Measurements from ENCODE around the gene ARHGEF33. TPM values are rescaled to one million over a fixed set of nuclear protein-coding genes. Genes with fewer than 3 reads are reported as not detected.

The ARHGEF33 gene
- total RNA-seq (1 to 10 TPM; 5.9 to 6.2 TPM), polyA plus RNA-seq (ENCODE audit: insufficient read depth, low read depth, low replicate concordance) (16.7 TPM)
- long read RNA-seq, donor 1, partial matches to known transcripts = 0 of 2 reads
- long read RNA-seq, donor 1, other reads (novel, unspliced or antisense) = 0 of 2 reads
- long read RNA-seq, donor 2, partial matches to known transcripts = 0 of 1 reads
- long read RNA-seq, donor 2, other reads (novel, unspliced or antisense) = 0 of 1 reads

- no peaks in the 10 kb centered on the region for H3K27me3 ChIP-seq
- H3K36me3 ChIP-seq (ENCODE audit: low read depth, missing control alignments) = no peaks in the 10 kb centered on the region
- DNase-seq = no peak
- intact Hi-C loops (cut with DNase I; ENCODE audit: low total_unique reads) = no loop called here
- H3K4me1 ChIP-seq = no peaks in the 10 kb centered on the region
- no peaks in the 10 kb centered on the region for H3K9me3 ChIP-seq
- H3K4me3 ChIP-seq = no peak within 1 kb of the TSS
- WGBS, 2 donors = 86 to 88% methylated on average over 3 of the region's 3 CpGs
- no peak within 1 kb of the TSS for H3K27ac ChIP-seq
- TF ChIP-seq, protein P1, sequence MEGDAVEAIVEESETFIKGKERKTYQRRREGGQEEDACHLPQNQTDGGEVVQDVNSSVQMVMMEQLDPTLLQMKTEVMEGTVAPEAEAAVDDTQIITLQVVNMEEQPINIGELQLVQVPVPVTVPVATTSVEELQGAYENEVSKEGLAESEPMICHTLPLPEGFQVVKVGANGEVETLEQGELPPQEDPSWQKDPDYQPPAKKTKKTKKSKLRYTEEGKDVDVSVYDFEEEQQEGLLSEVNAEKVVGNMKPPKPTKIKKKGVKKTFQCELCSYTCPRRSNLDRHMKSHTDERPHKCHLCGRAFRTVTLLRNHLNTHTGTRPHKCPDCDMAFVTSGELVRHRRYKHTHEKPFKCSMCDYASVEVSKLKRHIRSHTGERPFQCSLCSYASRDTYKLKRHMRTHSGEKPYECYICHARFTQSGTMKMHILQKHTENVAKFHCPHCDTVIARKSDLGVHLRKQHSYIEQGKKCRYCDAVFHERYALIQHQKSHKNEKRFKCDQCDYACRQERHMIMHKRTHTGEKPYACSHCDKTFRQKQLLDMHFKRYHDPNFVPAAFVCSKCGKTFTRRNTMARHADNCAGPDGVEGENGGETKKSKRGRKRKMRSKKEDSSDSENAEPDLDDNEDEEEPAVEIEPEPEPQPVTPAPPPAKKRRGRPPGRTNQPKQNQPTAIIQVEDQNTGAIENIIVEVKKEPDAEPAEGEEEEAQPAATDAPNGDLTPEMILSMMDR (IDR thresholded peaks at IDR 0.05) = no peak
- no peak for TF ChIP-seq POLR2A (IDR thresholded peaks at IDR 0.05)
Observed at GRCh38 chr2:38889575-38889974, at the start of gene ARHGEF33. ARHGEF33 (plus strand) TSS chr2:38889875; CDS start chr2:38919448, 29,573 bp downstream.

GRCh38 chr2:38850045-38850444 lies 39.6 kb upstream of the ARHGEF33 start:
- intact Hi-C loops (cut with DNase I; ENCODE audit: low total_unique reads) = no loop called here

DNA sequence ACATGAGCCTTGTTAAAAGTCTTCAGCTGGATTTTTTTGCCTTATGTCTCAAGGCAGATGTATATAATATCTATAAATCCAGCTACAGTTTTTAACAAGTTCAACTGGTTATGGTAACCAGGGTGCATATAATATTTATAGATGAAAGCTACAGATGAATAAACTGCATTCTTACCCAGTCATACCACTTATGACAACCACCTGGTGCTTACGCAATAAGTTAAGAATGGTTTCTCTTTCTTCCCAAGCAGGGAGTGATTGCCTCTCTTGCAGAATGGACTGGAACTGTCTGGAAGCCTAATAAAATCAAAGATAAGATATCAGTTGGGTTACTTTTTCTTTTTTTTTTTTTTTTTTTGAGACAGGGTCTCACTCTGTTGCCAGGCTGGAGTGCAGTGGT lies 33.5 kb upstream of the ARHGEF33 start:
- TF ChIP-seq, protein P1 (IDR thresholded peaks at IDR 0.05) = no peak
- no peak for TF ChIP-seq POLR2A (IDR thresholded peaks at IDR 0.05)
- intact Hi-C loops (cut with DNase I; ENCODE audit: low total_unique reads) = no loop called here
- no peak for DNase-seq
- Histone ChIP-seq H3K4me3 (no peak overlapping the region), H3K27ac (no peak overlapping the region), H3K36me3 (ENCODE audit: low read depth, missing control alignments) (no peaks in the 10 kb centered on the region), H3K27me3 (no peaks in the 10 kb centered on the region), H3K4me1 (no peaks in the 10 kb centered on the region), H3K9me3 (no peaks in the 10 kb centered on the region)
- WGBS, 2 donors = 95 to 97% methylated on average over 1 of the region's 1 CpG

More at GRCh38 chr2:38850045-38850444, 39.6 kb upstream of the ARHGEF33 start:
- TF ChIP-seq POLR2A (IDR thresholded peaks at IDR 0.05) = no peak
- TF ChIP-seq, protein P1 (IDR thresholded peaks at IDR 0.05) = no peak
- Histone ChIP-seq H3K9me3 (no peaks in the 10 kb centered on the region), H3K36me3 (ENCODE audit: low read depth, missing control alignments) (no peaks in the 10 kb centered on the region), H3K27ac (no peak overlapping the region), H3K4me1 (no peaks in the 10 kb centered on the region), H3K4me3 (no peak overlapping the region), H3K27me3 (no peaks in the 10 kb centered on the region)
- 74 to 76% methylated on average over 3 of the region's 3 CpGs for WGBS, 2 donors
- DNase-seq = no peak

DNA sequence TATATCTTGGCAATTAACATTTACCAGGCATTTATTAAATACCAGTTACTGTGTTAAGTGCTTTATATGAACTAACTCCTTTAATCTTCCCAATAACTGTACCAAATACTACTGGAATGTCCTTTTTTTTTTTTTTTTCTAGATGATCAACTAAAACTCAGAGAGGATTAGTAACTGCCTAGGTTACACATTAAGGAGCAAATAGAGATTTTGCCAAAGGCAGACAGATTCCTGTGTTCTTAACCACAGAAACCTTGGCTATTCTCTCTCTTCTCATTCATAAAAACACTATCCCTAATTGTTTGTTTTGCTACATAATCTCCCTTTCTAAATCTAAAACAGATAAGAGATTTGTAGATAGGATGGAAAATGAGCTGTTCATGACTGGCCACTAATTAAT lies 27.2 kb upstream of the ARHGEF33 start:
- Histone ChIP-seq H3K27me3 (no peaks in the 10 kb centered on the region), H3K4me3 (no peak overlapping the region), H3K9me3 (no peaks in the 10 kb centered on the region), H3K4me1 (no peaks in the 10 kb centered on the region), H3K27ac (no peak overlapping the region), H3K36me3 (ENCODE audit: low read depth, missing control alignments) (no peaks in the 10 kb centered on the region)
- intact Hi-C loops (cut with DNase I; ENCODE audit: low total_unique reads) = no loop called here
- no peak for DNase-seq
- no peak for TF ChIP-seq POLR2A (IDR thresholded peaks at IDR 0.05)
- TF ChIP-seq, protein P1 (IDR thresholded peaks at IDR 0.05) = no peak

DNA sequence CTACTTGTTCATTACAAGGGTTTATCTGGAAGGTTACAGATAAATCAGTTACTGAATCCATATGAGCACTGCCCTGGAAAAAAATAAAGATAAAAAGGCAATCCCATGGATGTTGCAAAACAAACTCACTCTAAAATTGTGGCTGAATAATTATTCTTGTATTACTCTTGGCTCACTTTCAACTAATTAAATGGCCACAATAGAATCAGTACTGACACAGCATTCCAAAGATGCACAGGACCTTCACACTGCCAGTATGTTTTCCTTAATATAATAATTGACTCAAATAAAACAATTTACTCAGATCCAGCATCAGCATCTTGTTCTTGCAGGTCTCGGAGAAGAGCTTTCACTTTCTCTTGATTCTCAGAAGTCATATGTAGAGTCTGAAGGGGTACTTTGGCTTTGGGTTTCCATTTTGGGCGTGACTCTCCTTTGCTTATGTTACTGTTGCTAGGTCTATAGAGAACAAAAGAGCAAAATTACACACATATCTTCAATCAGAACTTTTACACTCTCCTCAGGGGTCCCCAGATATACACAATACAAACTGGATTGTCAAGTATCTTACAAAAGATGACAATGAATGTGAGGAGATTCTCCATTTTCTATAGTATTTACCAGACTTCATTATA lies 26.5 kb upstream of the ARHGEF33 start:
- DNase-seq = no peak
- TF ChIP-seq POLR2A (IDR thresholded peaks at IDR 0.05) = no peak
- TF ChIP-seq, protein P1 (IDR thresholded peaks at IDR 0.05) = no peak
- no peaks in the 10 kb centered on the region for H3K36me3 ChIP-seq (ENCODE audit: low read depth, missing control alignments)
- no peaks in the 10 kb centered on the region for H3K27me3 ChIP-seq
- no peak overlapping the region for H3K27ac ChIP-seq
- H3K4me3 ChIP-seq = no peak overlapping the region
- WGBS, 2 donors = 78 to 87% methylated on average over 2 of the region's 2 CpGs
- H3K4me1 ChIP-seq = no peaks in the 10 kb centered on the region
- H3K9me3 ChIP-seq = no peaks in the 10 kb centered on the region
- intact Hi-C loops (cut with DNase I; ENCODE audit: low total_unique reads) = no loop called here

Data from testis (tissue), 5 donors.